Measurements from ENCODE around the gene KCTD4. TPM values are rescaled to one million over a fixed set of nuclear protein-coding genes. Genes with fewer than 3 reads are reported as not detected.

The KCTD4 gene
- total RNA-seq, 4 donors from 2014 or later, result 1.3 to 1.9 TPM; not detected in 2

GRCh38 chr13:45198924-45199323 is 1.9 kb downstream of the KCTD4 start:
- in situ Hi-C loops (cut with MboI; ENCODE audit: low pct_ligation_motif_present in 1 of 4, low pct_unique_long_range_greater_than_20kb in 1 of 4, low sequenced_read_pairs in 3 of 4) (no loop called here), intact Hi-C loops (cut with DNase I; ENCODE audit: low total_unique reads) (loop anchor here (10.0 kb wide), 1 partner anchor 86 kb away; no protein-coding TSS in a partner anchor)
- no peaks in the 10 kb centered on the region for H3K27me3 ChIP-seq
- DNase-seq, result no peak
- no peaks in the 10 kb centered on the region for H3K36me3 ChIP-seq
- no peak overlapping the region for H3K4me3 ChIP-seq
- no peak overlapping the region for H3K27ac ChIP-seq
- WGBS, 2 donors (ENCODE audit: low coverage in 1 of 2), result 83 to 84% methylated on average over 3 of the region's 3 CpGs
- no peaks in the 10 kb centered on the region for H3K9me3 ChIP-seq
- TF ChIP-seq EP300 (IDR thresholded peaks at IDR 0.05; ENCODE audit: low read depth) (no peak), POLR2A (IDR thresholded peaks at IDR 0.05) (no peak), POLR2AphosphoS5 (IDR thresholded peaks at IDR 0.05) (no peak), CTCF (IDR thresholded peaks at IDR 0.05) (no peak)
- peaks cover 0 to 8% (median 2%) of the 10 kb centered on the region in 4 donors for H3K4me1 ChIP-seq

- H3K4me3 ChIP-seq, result no peak overlapping the region
- in situ Hi-C loops (cut with MboI; ENCODE audit: low pct_ligation_motif_present in 1 of 4, low pct_unique_long_range_greater_than_20kb in 1 of 4, low sequenced_read_pairs in 3 of 4) (no loop called here), intact Hi-C loops (cut with DNase I; ENCODE audit: low total_unique reads) (loop anchor here (10.0 kb wide), 1 partner anchor 87 kb away; no protein-coding TSS in a partner anchor)
- 89% methylated on average over 2 of the region's 2 CpGs for WGBS, 2 donors (ENCODE audit: low coverage in 1 of 2)
- TF ChIP-seq CTCF (IDR thresholded peaks at IDR 0.05), result no peak
- no peak for TF ChIP-seq POLR2A (IDR thresholded peaks at IDR 0.05)
- no peak for TF ChIP-seq POLR2AphosphoS5 (IDR thresholded peaks at IDR 0.05)
- TF ChIP-seq EP300 (IDR thresholded peaks at IDR 0.05; ENCODE audit: low read depth), result no peak
- no peak for DNase-seq
- no peaks in the 10 kb centered on the region for H3K9me3 ChIP-seq
- no peak overlapping the region for H3K27ac ChIP-seq
- no peaks in the 10 kb centered on the region for H3K36me3 ChIP-seq
- H3K27me3 ChIP-seq, result no peaks in the 10 kb centered on the region
- peaks cover 0 to 8% (median 2%) of the 10 kb centered on the region in 4 donors for H3K4me1 ChIP-seq
Observed at GRCh38 chr13:45198041-45198440, 2.8 kb downstream of the KCTD4 start.

GRCh38 chr13:45196622-45197021 is 4.2 kb downstream of the KCTD4 start:
- H3K27ac ChIP-seq, result no peak overlapping the region
- intact Hi-C loops (cut with DNase I; ENCODE audit: low total_unique reads), result loop anchor here (10.0 kb wide), 1 partner anchor 88 kb away; no protein-coding TSS in a partner anchor

GRCh38 chr13:45196096-45196495 is 4.7 kb downstream of the KCTD4 start:
- TF ChIP-seq CTCF (IDR thresholded peaks at IDR 0.05) (no peak), EP300 (IDR thresholded peaks at IDR 0.05; ENCODE audit: low read depth) (no peak), POLR2A (IDR thresholded peaks at IDR 0.05) (no peak), POLR2AphosphoS5 (IDR thresholded peaks at IDR 0.05) (no peak)
- H3K9me3 ChIP-seq, result no peaks in the 10 kb centered on the region
- H3K27ac ChIP-seq, result no peak overlapping the region
- H3K4me3 ChIP-seq, result no peak overlapping the region
- no peaks in the 10 kb centered on the region for H3K36me3 ChIP-seq
- H3K4me1 ChIP-seq, result peaks cover 0 to 20% (median 7%) of the 10 kb centered on the region in 4 donors
- in situ Hi-C loops (cut with MboI; ENCODE audit: low pct_ligation_motif_present in 1 of 4, low pct_unique_long_range_greater_than_20kb in 1 of 4, low sequenced_read_pairs in 3 of 4) (no loop called here), intact Hi-C loops (cut with DNase I; ENCODE audit: low total_unique reads) (loop anchor here (10.0 kb wide), 1 partner anchor 89 kb away; no protein-coding TSS in a partner anchor)
- no peaks in the 10 kb centered on the region for H3K27me3 ChIP-seq
- DNase-seq, result no peak
- 64 to 88% methylated on average over 3 of the region's 3 CpGs for WGBS, 2 donors (ENCODE audit: low coverage in 1 of 2)

More at GRCh38 chr13:45196622-45197021, 4.2 kb downstream of the KCTD4 start:
- no peak overlapping the region for H3K4me3 ChIP-seq
- 74 to 100% methylated on average over 1 of the region's 1 CpG for WGBS, 2 donors (ENCODE audit: low coverage in 1 of 2)
- in situ Hi-C loops (cut with MboI; ENCODE audit: low pct_ligation_motif_present in 1 of 4, low pct_unique_long_range_greater_than_20kb in 1 of 4, low sequenced_read_pairs in 3 of 4), result no loop called here
- no peak for DNase-seq
- TF ChIP-seq CTCF (IDR thresholded peaks at IDR 0.05) (no peak), POLR2A (IDR thresholded peaks at IDR 0.05) (no peak), POLR2AphosphoS5 (IDR thresholded peaks at IDR 0.05) (no peak), EP300 (IDR thresholded peaks at IDR 0.05; ENCODE audit: low read depth) (no peak)
- no peaks in the 10 kb centered on the region for H3K27me3 ChIP-seq
- peaks cover 0 to 18% (median 5%) of the 10 kb centered on the region in 4 donors for H3K4me1 ChIP-seq
- no peaks in the 10 kb centered on the region for H3K36me3 ChIP-seq
- H3K9me3 ChIP-seq, result no peaks in the 10 kb centered on the region
